GM18520 (cell line): ENCODE results near the gene FAM120B.

Experiments
- ATAC-seq: cut with Tn5 transposase; IDR thresholded peaks from one replicate; pipeline ENCODE4 v1.9.1; 2021; ENCODE audit not compliant: unreplicated experiment

Gene FAM120B

DNA sequence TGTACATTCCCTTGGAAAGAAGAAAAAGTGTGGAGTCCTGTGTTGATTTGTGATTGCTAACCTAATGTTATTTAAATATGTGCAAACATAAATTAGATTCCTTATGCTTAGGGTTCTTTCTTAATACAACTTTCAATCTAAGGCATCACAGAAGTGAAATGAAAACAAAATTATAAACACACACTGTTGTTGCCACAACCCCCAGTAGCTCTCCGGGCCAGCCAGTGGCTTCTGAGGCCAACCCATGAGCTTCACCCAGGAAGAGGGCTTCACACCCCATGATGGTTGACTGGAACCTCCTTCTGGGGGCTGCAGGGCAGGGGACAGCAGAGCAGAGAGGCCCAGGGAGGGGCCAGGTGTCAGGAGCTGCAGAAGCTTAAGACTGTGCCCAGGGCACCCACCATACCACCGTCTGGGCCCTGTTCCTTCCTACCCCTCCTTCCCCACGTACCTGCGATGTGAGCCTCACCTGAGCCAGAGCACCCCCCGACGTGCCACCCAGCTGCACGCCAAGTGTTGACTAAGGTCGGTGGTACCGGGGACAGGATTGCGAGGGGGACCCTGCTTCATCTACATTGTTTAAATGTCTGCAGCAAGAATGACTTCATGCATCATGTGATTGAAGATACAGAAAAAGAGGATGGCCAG is 110.5 kb downstream of the FAM120B start:
- ATAC-seq, result no peak

GRCh38 chr6:170417881-170418280 is 111.3 kb downstream of the FAM120B start:
- ATAC-seq, result no peak

- ATAC-seq, result no peak
These were observed 113.7 kb downstream of the FAM120B start for GRCh38 chr6:170420283-170420682.

DNA sequence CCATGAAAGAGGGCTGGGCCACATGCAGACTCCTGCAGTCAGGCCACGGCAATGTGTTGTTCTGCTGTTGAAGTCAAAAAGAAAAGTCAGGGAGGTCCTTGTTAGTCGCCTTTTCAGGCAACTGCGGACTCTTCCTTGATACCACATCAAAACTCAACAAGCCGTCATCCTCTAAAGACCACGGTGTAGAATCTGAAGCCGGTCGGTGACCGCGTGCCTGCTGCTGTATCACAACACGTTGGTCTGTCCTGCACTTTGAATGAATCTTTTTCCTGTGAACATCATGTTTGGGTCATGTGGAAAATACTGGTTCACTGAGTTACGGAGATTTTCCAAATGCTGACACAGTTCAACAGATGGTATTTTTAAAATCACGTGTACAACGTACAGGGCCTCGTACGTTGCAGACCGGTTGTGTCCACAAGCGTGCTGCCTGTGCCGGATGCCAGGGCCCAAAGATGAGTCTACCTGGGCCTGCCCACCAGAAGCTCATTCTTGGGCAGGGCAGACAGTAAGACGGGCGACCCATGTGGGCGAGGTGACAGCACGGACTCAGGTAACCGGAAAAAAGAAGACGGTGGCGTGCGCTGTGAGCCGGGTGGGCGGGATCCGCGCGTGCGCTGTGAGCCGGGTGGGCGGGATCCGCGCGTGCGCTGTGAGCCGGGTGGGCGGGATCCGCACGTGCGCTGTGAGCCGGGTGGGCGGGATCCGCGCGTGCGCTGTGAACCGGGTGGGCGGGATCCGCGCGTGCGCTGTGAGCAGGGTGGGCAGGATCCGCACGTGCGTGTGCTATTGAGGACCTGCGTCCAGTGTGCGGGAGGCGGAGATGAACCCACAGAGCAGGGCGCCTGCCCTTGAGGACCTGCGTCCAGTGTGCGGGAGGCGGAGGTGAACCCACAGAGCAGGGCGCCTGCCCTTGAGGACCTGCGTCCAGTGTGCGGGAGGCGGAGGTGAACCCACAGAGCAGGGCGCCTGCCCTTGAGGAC is 114.5 kb downstream of the FAM120B start:
- no peak for ATAC-seq

DNA sequence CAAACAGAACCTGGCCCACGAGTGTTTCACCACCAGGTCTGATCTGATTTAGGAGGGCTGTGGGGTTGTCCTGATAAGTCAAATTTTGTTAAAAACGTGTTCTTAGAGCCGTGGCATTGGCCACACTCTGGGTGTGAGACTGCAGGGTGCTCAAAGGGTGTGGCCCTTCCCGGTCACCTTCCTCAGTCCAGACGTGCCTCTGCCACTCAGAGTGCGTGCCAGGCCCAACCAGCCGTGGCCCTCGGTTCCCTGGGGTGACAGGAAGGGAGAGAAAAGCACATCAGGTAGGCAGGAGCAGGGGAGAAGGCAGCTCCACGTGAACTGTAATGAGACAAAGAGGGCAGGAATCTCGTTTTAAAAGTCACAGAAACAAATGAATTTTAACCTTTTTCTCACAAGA is 115.4 kb downstream of the FAM120B start:
- ATAC-seq, result no peak

GRCh38 chr6:170423030-170423429 is 116.5 kb downstream of the FAM120B start:
- ATAC-seq, result no peak

DNA sequence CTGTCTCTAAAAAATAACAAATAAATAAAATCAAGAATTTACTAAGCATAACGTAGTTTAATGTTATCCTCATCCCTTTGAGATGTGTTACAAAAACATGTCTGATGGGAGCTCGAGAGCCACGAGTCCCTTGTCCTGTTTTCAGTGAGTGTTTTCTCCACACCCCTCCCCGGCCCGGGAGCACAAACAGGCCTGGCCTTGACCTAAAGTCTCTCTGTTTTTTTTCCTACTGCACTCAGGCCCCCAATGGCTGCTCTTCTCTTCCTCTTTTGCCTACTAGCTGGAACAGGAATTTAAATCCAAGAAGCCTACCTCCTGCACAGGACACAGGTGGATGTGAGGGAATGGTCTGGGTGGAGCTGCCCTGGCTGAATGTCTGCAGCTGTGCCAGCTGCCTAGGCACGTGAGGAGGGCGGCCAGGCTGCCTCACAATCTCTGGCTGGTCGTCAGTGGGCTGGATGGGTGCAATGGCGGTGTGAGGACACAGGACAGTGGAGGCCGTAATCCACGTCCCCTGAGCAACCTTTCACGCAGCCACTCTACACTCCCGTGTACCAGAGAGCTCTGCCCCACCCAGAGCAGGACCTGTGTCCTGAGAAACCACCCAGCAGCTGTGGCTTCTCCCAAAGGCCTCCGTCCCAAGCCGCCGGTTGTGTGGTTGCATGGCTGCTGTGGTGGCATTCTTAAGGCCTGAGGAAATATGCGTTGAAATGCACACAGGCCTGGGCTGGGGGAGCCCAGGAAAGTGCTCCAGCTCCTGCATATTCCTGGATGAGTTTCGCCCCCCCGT is 117.5 kb downstream of the FAM120B start:
- ATAC-seq, result no peak

GRCh38 chr6:170424604-170425126 is 118.1 kb downstream of the FAM120B start:
- no peak for ATAC-seq

GRCh38 chr6:170429450-170429849 is 122.9 kb downstream of the FAM120B start:
- ATAC-seq, result no peak

GRCh38 chr6:170433163-170434116 is 126.9 kb downstream of the FAM120B start:
- no peak for ATAC-seq

DNA sequence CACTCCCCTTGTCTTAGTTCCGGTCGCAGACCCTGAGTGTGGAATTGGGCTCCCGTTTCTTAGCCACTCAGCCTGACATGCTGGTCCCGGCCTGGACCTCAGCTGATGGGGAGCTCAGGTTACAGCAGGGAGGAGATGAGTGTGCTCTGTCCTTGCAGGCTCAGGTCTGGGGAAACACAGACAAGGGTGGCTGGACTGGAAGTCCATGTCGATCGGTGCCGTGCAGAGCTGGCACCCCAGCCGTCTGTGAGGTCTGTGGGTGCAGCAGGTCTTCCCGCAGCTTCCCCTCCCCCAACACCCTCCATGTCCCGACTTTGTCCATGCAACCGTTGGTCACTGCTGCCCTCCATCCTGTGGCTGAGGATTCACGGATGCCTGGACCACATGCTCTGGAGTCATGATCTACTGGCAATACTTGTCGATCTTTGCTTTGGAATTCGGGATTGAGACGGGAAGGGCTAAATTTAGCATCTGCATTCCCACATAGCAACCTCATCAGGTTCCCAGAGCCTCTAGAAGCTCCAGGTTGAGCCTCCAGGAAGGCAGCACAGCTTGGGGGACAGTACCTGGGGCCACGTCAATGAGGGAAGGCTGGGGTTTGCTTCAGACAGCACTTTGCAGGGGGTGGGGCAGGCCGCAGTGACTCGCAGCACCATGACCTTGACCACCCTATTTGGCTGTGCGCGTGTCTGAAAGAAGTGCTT is 127.7 kb downstream of the FAM120B start:
- ATAC-seq, result no peak

- no peak for ATAC-seq
These were observed 128.2 kb downstream of the FAM120B start for GRCh38 chr6:170434821-170435155.

DNA sequence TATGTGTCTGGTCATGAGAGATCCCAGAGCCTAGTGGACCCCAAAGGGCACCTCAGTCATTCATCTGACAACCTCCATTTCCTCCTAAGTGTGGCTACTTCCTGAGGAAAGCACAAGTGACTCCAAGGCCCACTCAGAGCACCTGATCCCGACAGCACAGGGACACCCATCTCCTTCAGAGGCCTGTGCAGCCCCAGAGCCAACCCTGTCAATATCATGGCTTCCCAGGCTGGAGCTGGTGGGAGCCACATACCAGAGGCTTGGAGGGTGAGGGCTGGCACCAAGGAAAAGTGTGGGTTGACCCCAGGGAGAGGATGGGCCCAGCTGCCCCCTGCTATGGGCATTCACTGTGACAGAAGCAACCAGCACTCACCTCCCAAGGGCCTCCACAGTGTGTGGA is 129.2 kb downstream of the FAM120B start:
- no peak for ATAC-seq

DNA sequence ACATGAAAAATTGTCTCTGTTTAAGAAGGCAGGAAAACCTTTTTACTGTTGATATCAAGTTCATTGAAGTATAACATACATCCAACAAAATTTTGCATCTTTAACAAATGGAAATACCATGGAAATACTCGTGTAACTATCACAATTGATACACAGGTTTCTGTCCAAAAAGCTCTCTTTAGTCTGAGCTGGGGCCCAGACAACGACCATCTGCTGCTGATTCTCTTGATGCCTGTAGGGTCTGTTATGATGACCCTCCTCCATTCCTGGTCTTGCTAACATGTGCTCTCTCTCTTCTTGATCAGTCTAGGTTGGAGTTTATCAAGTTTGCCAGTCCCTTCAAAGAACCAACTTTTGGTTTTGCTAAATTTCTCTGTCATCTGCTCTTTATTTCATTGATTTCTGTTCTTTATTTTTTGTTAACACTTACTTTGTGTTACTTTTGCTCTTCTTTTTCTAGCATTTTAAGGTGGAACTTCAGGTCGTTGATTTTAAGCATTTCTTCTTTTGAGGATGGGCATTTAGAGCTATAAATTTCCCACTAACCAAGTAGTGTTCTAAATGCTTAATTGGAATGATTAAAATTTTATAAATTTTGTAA is 129.8 kb downstream of the FAM120B start:
- no peak for ATAC-seq

DNA sequence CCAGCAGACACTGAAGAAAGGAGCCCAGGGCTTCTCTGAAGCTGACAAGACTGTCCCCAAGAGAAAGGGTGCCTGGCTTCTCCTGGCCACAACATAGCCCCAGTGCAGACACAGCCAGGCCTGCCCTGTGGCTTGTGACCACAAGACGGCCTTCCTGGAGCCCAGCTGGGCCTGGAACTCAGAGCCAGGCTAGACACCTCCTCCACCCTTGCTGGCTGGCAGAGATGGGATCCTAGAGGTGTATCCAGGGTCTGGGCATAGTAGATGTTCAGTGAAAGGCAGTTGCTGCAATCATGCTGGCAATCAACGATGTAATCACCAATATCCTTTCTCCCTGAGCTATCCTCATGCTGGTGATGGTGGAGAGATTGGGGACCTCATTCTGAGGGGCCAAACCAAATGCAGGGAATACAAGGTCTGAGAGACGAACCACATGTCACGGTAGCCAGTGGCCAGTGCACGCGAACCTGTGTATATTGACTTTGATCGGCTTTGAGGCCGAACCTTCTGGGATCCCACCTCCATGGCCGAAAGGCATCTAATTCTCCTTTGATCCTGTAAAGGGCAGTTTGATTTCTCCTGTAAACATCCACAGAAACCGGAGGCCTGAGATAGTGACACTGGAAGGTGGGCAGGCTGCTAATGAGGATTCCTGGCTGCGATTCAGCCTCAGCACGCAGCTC is 131.3 kb downstream of the FAM120B start:
- ATAC-seq, result no peak

GRCh38 chr6:170438402-170438753 is 131.8 kb downstream of the FAM120B start:
- ATAC-seq, result peak; percentile 73

DNA sequence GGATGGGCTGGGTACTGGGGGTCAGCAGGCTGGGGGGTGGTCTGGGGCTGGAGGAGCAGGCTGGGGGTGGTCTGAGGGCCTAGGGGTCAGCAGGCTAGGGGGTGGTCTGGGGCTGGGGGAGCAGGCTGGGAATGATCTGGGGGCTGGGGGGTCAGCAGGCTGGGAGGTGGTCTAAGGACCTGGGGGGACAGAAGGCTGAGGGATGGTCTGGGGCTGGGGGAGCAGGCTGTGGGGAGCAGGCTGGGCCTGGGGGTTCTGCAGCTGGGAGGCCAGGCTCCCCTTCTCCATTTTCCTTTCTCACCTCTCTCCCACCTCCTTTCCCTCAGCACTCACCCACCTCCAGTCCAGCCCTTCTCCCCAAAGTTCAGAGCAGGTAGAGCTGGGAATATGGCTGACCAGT is 132.3 kb downstream of the FAM120B start:
- no peak for ATAC-seq
